LNCAP (cell line): ENCODE data around the gene PIK3C2A.

Source experiments
- TF ChIP-seq, protein P1 (sequence below): fragments of 450-650 bp; IDR thresholded peaks from 2 replicates; pipeline ENCODE4 v1.5.1; 2017; ENCODE audit warnings: mild to moderate bottlenecking

PIK3C2A gene

DNA sequence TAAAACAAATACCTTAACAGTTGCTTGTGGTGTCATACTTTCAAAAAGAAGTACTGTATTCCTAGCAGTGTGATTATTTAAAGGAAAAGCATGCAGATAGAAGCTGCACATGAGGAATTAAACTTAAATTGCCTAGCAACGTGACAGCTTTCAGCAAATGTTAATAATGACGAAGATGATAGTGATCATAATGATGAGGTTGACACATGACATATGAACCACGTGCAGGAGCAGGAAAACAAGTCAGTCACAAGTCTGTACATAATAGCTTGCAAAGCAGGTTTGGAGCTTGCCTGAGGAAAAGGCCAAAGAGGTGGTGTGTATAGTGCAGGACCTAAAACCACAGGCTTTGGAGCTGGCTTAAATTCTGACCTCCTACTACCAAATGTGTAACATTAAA is 30.6 kb upstream of the PIK3C2A start:
- TF ChIP-seq, protein P1, sequence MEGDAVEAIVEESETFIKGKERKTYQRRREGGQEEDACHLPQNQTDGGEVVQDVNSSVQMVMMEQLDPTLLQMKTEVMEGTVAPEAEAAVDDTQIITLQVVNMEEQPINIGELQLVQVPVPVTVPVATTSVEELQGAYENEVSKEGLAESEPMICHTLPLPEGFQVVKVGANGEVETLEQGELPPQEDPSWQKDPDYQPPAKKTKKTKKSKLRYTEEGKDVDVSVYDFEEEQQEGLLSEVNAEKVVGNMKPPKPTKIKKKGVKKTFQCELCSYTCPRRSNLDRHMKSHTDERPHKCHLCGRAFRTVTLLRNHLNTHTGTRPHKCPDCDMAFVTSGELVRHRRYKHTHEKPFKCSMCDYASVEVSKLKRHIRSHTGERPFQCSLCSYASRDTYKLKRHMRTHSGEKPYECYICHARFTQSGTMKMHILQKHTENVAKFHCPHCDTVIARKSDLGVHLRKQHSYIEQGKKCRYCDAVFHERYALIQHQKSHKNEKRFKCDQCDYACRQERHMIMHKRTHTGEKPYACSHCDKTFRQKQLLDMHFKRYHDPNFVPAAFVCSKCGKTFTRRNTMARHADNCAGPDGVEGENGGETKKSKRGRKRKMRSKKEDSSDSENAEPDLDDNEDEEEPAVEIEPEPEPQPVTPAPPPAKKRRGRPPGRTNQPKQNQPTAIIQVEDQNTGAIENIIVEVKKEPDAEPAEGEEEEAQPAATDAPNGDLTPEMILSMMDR, result no peak

DNA sequence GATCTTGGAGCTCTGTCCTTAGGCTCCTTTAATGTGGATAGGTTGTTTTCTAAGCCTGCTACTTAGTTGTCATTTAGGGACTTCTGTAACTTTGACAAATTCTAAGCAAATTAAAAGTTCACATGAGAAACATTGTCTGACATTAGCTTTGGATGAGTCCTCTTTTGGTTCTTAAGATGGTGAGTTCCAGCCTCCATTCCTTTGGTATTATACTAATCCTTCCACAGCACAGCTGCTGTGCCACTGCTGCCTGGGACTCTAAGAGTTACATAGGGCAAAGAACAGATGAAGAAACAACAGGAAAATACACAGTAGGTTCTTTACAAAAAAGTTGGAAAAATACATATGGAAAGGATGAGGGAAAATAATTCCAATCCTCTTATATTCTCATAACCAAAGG is 25.3 kb upstream of the PIK3C2A start:
- TF ChIP-seq, protein P1, result no peak

DNA sequence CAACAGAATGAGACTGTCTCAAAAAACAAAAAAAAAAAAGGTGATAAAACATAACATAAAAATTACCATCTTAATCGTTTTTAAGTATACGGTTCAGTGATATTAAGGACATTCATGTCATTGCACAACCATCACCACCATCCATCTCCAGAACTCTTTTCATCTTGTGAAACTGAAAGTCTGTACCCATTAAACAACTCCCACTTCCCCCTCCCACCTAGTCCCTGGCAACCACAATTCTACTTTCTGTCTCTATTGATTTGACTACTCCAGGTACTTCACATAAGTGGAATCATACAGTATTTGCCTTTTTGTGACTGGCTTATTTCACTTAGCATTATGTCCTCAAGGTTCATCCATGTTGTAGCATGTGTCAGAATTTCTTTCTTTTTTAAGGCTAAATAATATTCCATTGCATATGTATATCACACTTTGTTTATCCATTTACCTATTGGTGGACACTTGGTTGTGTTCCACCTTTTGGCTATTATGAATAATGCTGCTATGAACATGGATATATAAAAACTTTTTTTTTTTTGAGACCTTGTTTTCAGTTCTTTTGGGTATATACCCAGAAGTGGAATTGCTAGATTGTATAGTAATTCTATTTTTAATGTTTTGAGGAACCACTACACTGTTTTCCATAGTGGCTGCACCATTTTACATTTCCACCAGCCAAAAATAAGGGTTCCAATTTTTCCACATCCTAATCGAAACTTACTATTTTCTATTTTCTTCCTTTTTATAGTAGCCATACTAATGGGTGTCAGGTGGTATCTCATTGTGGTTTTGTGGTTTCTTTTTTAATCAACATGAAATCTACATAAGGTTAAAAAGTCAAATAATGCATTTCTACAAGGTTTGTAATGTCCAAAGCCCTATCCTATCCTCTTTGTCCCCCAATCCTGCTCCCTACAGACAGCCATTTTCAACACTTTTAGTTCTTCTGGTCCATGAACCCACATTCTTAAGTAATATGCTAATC is 23.4 kb upstream of the PIK3C2A start:
- TF ChIP-seq, protein P1, result no peak

DNA sequence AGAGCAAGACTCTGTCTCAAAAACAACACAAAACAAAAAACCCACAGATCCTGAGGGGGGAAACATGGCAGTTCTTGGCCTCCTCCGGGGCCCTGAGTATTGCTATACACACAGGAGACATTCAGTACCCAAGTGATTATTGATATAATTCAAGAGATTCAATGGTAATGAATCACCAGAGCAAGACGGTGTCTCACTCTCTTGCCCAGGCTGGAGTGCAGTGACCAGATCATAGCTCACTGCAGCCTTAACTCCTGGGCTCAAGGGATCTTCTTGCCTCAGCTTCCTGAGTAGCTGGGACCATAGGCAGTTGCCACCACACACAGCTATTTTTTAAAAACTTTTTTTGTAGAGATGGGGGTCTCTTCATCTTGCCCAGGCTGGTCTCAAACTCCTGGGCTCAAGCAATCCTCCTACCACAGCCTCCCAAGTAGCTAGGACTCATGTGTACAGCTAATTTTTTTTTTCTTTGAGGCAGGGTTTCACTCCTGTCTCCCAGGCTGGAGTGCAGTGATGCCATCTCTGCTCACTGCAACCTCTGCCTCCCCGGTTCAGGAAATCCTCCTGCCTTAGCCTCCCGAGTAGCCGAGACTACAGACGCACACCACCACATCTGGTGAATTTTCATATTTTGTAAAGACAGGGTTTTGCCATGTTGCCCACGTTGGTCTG is 21.8 kb upstream of the PIK3C2A start:
- TF ChIP-seq, protein P1, result no peak

DNA sequence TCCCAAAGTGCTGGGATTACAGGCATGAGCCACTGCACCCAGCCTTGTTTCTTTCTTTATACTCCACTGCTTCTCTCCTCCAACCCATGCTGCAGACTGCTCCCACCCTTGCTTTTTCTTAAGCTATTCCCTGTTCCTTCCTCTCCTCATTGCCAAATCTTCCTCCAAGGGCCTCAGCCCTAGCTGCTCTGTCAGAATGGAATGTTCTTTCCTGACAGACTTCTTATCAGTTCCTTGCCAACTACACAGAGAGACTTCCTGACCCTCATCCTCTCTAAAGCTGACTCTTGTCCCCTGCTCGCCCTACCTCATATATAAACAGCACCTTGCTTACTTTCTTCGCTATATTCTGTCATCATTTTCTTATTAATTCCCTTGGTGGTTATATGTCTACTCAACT is 16.9 kb upstream of the PIK3C2A start:
- TF ChIP-seq, protein P1, result no peak

DNA sequence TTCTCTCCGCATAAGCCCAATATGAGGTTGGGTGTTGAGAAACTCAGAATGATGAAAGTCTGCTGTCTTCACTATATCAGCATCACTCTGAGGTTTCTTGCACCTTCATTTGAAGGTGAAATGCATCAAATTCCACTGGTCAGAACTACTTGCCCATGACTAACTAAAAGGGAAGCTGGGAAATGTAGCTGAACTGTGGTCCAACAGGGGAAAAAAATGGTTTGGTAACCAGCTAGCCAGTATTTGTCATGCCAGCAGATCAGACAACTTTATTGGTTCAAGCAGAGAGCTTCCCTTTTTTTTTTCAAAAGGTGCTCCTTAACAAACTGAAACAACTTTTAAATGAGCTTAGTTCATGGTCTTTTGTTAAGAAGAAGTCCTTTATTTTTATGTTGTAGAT is 14.2 kb upstream of the PIK3C2A start:
- TF ChIP-seq, protein P1, result no peak

DNA sequence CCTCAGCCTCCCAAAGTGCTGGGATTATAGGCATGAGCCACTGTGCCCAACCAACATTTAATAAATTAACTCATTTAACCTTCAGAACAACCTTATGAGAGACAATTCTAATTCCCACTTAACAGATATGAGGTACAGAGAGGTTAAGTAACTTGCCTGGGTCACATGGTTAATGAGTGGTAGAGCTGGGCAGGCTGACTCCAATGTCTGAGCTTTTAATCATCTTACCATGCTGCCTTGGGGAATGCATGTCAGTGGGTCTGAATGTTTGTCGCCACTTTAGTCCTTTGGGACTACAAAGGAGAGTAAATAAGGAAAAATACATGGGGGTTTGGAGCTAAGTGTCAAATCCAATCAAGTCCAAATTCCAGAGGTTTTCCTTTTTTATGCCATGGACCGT is 11.2 kb upstream of the PIK3C2A start:
- TF ChIP-seq, protein P1, result no peak
